OCI-LY3 (cell line): Measurements from ENCODE around the gene OPHN1.
"Not testable (repeated sequence)": the region's sequence is repeated elsewhere in the genome, so short reads cannot be mapped to it uniquely, and the experiment has no call there.

Experiments
- EZH2phosphoT487 ChIP-seq: fragments of 200-600 bp; shearing (Covaris generic); IDR thresholded peaks from 2 replicates; pipeline ENCODE4 v1.6.1; 2018; ENCODE audit warnings: antibody characterized with exemption, mixed run types, low read depth
- TF ChIP-seq, protein P1 (sequence below): fragments of 200-600, 300-600 bp; sonication (generic); IDR thresholded peaks from 2 replicates; pipeline ENCODE4 v1.5.1; 2014; ENCODE audit warnings: antibody characterized with exemption, low read length, low read depth

- TF ChIP-seq, protein P1, sequence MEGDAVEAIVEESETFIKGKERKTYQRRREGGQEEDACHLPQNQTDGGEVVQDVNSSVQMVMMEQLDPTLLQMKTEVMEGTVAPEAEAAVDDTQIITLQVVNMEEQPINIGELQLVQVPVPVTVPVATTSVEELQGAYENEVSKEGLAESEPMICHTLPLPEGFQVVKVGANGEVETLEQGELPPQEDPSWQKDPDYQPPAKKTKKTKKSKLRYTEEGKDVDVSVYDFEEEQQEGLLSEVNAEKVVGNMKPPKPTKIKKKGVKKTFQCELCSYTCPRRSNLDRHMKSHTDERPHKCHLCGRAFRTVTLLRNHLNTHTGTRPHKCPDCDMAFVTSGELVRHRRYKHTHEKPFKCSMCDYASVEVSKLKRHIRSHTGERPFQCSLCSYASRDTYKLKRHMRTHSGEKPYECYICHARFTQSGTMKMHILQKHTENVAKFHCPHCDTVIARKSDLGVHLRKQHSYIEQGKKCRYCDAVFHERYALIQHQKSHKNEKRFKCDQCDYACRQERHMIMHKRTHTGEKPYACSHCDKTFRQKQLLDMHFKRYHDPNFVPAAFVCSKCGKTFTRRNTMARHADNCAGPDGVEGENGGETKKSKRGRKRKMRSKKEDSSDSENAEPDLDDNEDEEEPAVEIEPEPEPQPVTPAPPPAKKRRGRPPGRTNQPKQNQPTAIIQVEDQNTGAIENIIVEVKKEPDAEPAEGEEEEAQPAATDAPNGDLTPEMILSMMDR = not testable (repeated sequence)
- TF ChIP-seq EZH2phosphoT487 = not testable (repeated sequence)
Observed at GRCh38 chrX:68377579-68377978, 55.7 kb downstream of the OPHN1 start.
